HG02610 (cell line): ENCODE data around the gene CBLB.

Experiments
- ATAC-seq: cut with Tn5 transposase; IDR thresholded peaks from one replicate; pipeline ENCODE4 v1.9.1; 2021; ENCODE audit warnings: mild to moderate bottlenecking, moderate library complexity; ENCODE audit not compliant: unreplicated experiment

The CBLB gene

GRCh38 chr3:105847865-105848264, 20.9 kb downstream of the CBLB start:
- ATAC-seq = no peak

GRCh38 chr3:105847452-105847851, 21.4 kb downstream of the CBLB start:
- no peak for ATAC-seq

GRCh38 chr3:105846809-105847208, 22.0 kb downstream of the CBLB start:
- ATAC-seq = no peak

GRCh38 chr3:105845488-105845887, 23.3 kb downstream of the CBLB start:
- no peak for ATAC-seq

DNA sequence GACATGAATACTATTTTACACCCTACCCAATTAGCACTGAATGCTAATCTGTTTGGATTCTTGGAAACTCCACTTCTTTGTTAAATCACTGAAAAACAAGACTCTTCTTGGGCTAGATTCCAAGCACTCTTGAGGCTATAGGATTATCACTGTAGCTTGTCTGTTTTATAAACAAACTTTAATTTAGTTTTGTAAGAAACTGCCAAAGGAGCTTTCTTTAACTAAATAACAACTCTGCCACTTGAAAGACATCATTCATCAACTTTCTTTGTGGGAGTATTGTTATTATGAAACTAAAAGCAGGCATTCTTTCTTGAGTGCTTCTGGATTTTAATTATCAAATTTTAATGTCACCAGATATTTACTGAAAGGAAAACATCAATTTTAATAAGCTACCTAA, 24.1 kb downstream of the CBLB start:
- ATAC-seq = no peak

DNA sequence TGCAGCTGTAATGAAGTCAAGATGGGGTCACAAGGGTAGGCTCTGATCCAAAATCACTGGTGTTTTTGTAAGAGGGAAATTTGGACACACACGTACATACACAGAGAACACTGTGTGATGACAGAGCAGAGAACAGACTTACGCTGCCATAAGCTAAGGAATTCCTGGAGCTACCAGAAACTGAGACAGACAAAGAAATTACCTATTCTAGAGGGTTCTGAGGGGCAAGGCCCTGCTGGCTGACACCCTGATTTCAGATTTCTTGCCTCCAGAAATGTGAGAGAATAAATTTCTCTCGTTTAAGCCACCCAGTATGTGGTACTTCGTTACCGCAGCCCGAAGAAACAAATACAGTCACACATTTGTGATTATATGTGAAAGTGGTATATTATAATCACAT, 24.8 kb downstream of the CBLB start:
- no peak for ATAC-seq

DNA sequence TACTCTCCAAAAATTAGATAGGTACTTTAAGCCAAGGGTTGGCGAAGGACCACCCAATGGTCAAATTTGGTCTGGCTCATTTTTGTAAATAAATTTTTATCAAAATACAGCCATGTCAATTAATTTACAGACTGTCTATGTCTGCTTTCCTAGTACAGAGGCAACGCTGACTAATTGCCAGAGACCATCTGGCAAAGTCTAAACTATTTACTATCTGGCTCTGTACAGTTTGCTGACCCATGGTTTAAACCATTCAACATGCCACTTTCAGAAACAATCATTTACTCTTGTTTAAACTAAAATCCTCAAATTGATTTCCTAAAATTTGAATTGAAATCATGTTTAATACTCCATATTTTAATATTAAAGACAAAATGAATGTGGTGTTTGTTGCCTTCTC, 25.9 kb downstream of the CBLB start:
- ATAC-seq = no peak

GRCh38 chr3:105842449-105842848, 26.4 kb downstream of the CBLB start:
- ATAC-seq = no peak

DNA sequence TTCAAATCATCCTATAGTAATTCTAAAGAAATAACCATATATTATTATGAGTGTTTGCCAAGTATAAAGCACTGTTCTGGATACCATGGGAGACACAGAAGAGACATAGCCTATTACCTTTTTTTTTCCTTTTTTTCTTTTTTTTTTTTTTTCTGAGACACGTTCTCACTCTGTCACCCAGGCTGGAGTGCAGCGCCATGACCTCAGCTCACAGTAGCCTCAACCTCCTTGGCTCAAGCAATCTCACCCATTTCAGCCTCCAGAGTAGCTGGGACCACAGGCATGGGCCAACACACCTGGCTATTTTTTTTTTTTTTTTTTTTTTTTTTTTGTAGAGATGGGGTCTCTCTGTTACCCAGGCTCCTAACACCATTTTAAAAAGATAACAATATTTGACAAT, 30.9 kb downstream of the CBLB start:
- ATAC-seq = no peak

DNA sequence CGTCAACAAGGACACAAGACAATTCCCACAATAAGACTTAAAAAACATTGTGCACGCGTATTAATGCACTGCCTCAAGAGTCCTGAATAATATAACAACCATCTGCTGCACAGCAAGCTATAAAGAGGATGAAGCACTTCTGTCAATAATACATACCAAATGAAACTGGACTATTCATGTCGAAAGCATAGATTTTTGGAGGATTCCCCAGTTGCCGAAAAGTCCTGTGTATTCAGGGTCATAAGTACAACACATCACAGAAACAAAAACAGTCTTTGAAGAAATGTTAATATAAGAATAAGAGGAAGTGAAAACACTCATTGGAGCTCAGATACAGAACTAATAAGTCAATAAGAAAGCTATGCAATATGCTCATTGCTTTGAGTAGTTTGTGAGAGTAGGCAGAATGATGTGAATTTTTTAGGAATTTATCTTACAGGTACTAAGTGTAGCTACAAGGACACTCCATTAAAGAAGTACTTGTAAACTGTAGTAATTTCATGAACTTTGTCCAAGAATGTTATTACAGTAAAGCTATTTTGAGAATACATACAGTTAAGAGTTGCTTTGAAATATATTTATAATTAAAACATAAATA, 31.6 kb downstream of the CBLB start:
- ATAC-seq = peak; percentile 96

DNA sequence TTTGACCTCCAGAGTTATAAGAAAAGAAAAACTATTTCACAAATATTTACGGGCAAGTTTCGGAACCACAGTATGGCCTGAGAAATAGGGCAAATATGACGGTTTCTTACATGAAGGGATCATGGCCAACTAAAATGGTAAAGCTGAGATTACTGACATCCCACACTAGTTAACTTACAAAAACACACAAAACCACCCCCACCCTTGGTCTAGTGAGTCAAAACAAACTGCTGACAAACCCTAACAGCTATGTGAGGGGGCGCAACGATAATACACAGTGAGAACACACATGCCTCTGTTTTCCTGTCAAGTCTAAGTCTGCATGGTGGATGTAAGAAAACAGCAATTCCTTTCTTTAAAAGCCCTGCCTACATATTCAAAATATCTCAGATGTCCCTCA, 32.3 kb downstream of the CBLB start:
- ATAC-seq = peak; percentile 60

DNA sequence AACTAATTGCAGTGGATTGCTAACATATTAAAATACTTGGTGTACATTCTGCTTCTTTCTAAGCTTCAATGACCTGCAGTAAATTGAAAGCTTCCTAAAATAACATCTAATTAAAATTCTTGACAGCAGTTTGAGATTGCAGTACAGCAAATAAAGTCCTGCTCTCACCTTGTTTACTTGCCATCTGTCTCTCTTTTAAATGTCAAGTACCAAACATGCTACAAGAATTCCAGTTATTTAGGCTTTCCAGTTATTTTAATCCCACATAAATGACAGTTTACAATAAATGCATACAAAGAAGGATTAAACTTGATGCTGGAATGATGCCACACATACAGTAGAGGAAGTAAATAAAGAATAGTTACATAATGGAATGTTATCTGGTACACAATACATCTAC, 33.2 kb downstream of the CBLB start:
- no peak for ATAC-seq

DNA sequence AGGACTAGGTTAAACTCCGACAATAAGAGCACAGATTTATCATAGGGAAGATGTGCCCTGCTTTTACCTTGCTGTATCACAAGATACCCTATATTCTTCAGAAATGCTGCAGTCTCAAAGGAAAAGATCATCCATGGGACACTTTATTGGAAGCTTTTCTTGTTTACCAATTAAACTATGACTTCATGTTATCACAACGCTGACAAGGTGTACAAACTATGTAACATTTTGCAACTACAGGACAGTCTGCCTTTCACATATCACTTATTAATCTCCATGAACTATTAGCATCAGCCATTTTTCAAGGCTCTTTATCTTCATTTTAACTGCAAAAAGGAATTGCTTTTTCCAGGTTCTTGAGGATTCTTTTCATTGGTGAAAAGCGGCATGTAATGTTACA, 34.0 kb downstream of the CBLB start:
- ATAC-seq = no peak

GRCh38 chr3:105832644-105833043, 36.2 kb downstream of the CBLB start:
- no peak for ATAC-seq

DNA sequence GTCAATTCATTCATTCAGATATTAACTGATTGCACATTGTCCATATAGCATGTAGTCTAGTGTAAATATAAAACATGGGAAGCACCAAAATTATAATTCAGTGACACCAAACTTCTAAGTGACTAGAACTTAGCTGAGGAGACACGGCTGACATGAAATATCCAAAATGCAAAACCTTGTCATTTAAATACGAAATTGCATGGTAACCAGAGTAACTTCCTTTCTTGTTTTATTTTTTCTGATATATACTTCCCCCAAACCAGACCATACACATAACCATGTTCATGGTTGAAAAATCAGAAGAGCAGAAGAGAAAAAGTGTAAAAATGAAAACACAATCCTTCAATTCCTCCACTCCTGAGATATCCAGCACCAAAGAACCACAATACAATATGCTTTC, 38.0 kb downstream of the CBLB start:
- ATAC-seq = no peak

GRCh38 chr3:105829871-105830622, 38.8 kb downstream of the CBLB start:
- no peak for ATAC-seq

DNA sequence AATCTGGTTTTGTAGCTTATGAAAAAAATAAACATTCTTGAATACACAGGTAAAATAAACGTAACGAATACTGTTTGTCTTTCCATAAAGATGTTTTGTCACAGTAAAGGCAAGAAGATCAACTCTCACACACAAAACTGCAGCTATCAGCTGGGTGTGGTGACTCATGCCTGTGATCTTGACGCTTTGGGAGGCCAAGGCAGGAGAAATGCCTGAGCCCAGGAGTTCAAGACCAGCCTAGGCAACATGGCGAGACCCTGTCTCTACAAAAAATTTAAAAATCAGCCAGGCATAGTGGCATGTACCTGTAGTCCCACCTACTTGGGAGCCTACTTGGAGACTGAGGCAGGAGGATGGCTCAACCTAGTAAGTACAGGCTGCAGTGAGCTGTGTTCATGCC, 39.6 kb downstream of the CBLB start:
- ATAC-seq = no peak

GRCh38 chr3:105828703-105829102, 40.1 kb downstream of the CBLB start:
- ATAC-seq = peak; percentile 44

- no peak for ATAC-seq
Observed at GRCh38 chr3:105827959-105828358, 40.9 kb downstream of the CBLB start.

GRCh38 chr3:105826778-105827634, 41.8 kb downstream of the CBLB start:
- peak; percentile 59 for ATAC-seq

GRCh38 chr3:105824129-105824528, 44.7 kb downstream of the CBLB start:
- no peak for ATAC-seq
